ENCODE results near the gene NOL4.
"Not testable (repeated sequence)": the region's sequence is repeated elsewhere in the genome, so short reads cannot be mapped to it uniquely, and the experiment has no call there.

NOL4 gene, protein sequence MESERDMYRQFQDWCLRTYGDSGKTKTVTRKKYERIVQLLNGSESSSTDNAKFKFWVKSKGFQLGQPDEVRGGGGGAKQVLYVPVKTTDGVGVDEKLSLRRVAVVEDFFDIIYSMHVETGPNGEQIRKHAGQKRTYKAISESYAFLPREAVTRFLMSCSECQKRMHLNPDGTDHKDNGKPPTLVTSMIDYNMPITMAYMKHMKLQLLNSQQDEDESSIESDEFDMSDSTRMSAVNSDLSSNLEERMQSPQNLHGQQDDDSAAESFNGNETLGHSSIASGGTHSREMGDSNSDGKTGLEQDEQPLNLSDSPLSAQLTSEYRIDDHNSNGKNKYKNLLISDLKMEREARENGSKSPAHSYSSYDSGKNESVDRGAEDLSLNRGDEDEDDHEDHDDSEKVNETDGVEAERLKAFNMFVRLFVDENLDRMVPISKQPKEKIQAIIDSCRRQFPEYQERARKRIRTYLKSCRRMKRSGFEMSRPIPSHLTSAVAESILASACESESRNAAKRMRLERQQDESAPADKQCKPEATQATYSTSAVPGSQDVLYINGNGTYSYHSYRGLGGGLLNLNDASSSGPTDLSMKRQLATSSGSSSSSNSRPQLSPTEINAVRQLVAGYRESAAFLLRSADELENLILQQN

DNA sequence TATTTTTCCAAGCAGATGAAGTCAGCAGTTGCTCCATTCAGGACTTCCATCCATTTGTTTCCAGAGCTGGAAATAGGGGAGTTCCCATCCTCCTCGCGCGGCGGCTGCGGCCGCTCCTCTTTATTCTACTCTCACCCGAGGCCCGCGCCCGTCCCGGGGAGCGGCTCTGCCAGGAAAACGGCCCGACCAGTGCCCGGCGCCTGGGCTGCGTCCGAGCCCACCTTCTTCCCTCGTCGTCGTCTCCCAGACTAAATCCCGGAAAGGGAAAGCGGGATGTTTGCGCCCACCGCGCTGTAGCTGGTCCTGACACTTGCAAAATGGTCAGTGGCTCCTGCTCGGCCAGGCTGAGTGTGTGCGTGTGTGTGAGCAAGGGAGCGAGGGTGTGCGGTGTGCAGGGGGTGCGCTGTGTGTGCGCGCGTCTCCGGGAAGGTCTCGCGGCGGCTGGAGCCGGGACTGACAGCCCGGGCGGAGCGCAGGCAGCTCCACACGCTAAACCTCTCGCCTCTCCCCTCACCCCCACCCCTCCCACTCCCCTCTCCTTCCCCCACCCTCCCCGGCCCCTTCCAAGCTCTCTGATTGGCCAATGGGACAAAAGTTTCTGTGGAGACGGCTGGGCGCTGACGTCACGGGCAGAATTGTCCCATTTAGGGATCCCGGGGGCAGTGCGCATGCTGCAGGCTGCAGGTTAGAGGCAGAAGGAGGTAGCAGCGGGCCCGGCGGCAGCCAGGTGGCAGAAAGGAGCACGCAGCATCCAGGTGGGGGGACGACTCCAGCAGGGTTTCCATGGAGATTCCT lies at the start of gene NOL4:
Gene NOL4 (minus strand): TSS at position 491 of the 795 bp plus-strand sequence. CDS start 1,660 bp downstream, outside the sequence.
- H3K27me3 ChIP-seq (replicated peaks; ENCODE audit: control insufficient read depth, insufficient read depth, low read length): no peaks in the 10 kb centered on the region
- peak; percentile 67 for DNase-seq (ENCODE audit: extremely low read depth, insufficient read length)
- no peaks in the 10 kb centered on the region for H3K36me3 ChIP-seq (ENCODE audit: control insufficient read depth, insufficient read depth, low read length)
- TF ChIP-seq, protein P1, sequence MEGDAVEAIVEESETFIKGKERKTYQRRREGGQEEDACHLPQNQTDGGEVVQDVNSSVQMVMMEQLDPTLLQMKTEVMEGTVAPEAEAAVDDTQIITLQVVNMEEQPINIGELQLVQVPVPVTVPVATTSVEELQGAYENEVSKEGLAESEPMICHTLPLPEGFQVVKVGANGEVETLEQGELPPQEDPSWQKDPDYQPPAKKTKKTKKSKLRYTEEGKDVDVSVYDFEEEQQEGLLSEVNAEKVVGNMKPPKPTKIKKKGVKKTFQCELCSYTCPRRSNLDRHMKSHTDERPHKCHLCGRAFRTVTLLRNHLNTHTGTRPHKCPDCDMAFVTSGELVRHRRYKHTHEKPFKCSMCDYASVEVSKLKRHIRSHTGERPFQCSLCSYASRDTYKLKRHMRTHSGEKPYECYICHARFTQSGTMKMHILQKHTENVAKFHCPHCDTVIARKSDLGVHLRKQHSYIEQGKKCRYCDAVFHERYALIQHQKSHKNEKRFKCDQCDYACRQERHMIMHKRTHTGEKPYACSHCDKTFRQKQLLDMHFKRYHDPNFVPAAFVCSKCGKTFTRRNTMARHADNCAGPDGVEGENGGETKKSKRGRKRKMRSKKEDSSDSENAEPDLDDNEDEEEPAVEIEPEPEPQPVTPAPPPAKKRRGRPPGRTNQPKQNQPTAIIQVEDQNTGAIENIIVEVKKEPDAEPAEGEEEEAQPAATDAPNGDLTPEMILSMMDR (IDR thresholded peaks at IDR 0.05; ENCODE audit: insufficient read depth, low read length, poor library complexity, severe bottlenecking): peak; percentile 50
- H3K4me3 ChIP-seq (replicated peaks; ENCODE audit: low read depth, low read length): peak within 1 kb of the TSS; percentile 58

DNA sequence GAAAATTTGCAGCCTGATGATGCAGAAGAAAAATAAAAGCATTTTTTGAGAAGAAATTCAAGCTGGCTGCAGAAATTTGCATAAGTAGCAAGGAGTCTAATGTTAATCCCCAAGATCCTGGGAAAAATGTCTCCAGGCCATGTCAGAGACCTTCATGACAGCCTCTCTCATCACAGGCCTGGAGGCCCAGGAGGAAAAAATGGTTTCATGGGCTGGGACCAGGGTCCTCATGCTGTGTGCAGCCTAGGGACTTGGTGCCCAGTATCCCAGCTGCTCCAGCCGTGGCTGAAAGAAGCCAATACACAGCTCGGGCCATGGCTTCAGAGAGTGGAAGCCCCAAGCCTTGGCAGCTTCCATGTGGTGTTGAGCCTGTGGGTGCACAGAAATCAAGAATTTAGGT lies 41.3 kb upstream of the NOL4 start:
- H3K4me3 ChIP-seq (replicated peaks; ENCODE audit: low read depth, low read length); DNase-seq (ENCODE audit: extremely low read depth, insufficient read length); H3K36me3 ChIP-seq (ENCODE audit: control insufficient read depth, insufficient read depth, low read length); H3K27me3 ChIP-seq (replicated peaks; ENCODE audit: control insufficient read depth, insufficient read depth, low read length): not testable (repeated sequence)

DNA sequence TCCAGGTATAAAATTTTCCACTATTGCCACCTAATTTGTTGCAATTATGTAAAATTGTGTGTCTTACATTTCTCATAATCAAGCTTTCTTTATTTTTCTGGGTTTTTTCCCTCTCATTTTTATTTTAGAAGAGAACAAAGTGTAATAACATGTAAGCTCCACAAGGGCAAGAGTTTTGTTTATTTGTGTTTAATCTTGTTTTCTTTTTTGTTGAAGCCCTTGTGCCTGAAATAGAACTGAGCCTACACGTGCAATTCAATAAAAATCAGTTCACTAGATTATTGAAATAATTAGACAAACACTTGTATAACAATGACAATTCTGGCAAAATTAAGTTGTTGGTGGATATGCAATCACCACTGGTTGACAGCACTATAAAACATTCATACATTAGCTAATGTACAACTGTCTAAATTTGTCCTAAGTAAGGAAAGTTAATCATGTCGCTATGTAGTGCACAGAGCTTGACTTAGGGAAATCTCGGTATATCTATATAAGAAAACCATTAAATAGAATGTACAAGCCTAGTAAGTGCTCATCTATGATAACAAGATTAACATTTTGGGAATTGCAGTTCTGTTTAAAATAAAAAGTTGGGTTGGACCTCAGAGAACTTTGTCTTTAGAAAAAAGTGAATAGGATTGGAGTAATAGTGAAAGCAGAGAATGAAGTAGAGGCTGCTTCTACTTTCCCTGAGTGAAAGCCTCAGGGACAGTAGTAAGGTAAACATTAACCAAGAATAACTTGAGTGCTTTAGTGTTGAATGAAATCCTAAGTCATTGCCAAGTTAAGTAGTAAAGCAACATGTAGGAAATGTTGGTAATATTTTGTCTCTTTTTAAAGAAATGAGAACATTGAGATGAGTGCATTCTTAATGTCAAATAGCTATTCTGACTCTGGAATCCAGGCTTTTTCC lies 37.4 kb upstream of the NOL4 start:
- Histone ChIP-seq H3K4me3 (replicated peaks; ENCODE audit: low read depth, low read length) (no peak overlapping the region), H3K27me3 (replicated peaks; ENCODE audit: control insufficient read depth, insufficient read depth, low read length) (no peaks in the 10 kb centered on the region), H3K36me3 (ENCODE audit: control insufficient read depth, insufficient read depth, low read length) (no peaks in the 10 kb centered on the region)
- DNase-seq (ENCODE audit: extremely low read depth, insufficient read length): no peak
- TF ChIP-seq, protein P1 (IDR thresholded peaks at IDR 0.05; ENCODE audit: insufficient read depth, low read length, poor library complexity, severe bottlenecking): no peak

DNA sequence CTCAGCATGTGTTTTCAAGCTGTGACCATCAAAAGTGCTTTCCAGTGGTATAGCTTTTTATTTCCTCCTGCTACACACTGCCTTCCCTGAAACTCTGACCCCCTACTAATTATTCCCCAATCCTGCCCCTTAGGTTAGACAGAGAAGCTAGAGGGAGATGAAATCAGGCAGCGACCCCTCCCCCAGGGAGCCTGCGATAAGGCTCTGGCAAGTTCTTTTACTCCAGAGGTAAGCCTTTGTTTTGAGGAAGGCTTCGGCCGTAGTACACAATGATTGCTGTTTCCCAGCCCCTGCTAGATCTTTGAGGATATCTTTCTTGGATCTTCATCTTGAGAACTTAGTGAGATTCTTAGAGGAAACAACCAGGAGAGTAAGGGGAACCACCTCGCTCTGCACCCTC lies 33.5 kb upstream of the NOL4 start:
- Histone ChIP-seq H3K27me3 (replicated peaks; ENCODE audit: control insufficient read depth, insufficient read depth, low read length) (no peaks in the 10 kb centered on the region), H3K36me3 (ENCODE audit: control insufficient read depth, insufficient read depth, low read length) (no peaks in the 10 kb centered on the region), H3K4me3 (replicated peaks; ENCODE audit: low read depth, low read length) (no peak overlapping the region)
- no peak for DNase-seq (ENCODE audit: extremely low read depth, insufficient read length)
- TF ChIP-seq, protein P1 (IDR thresholded peaks at IDR 0.05; ENCODE audit: insufficient read depth, low read length, poor library complexity, severe bottlenecking): no peak

DNA sequence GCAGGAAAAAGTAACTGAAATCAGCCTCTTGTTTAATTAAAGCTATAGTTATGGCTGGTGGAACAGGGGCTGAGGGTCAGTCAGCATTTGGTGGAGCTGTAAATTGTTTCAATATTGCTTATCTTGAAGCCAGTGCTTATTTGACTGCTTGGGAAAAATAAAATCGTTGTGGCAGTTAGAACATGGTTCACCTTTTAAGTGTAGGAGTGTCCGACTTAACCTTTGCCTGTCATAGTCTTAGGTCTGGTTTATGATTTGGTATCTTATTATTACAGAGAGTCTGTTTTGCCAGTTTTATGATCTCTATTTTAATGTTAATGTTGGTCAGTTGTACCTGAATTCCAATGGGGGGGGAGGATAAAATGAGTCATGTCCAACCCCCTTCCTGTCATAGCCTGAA lies 27.2 kb upstream of the NOL4 start:
- no peak for DNase-seq (ENCODE audit: extremely low read depth, insufficient read length)
- Histone ChIP-seq H3K36me3 (ENCODE audit: control insufficient read depth, insufficient read depth, low read length) (no peaks in the 10 kb centered on the region), H3K27me3 (replicated peaks; ENCODE audit: control insufficient read depth, insufficient read depth, low read length) (no peaks in the 10 kb centered on the region), H3K4me3 (replicated peaks; ENCODE audit: low read depth, low read length) (no peak overlapping the region)
- TF ChIP-seq, protein P1 (IDR thresholded peaks at IDR 0.05; ENCODE audit: insufficient read depth, low read length, poor library complexity, severe bottlenecking): no peak
